ENCODE measurements around the gene RYR2. TPM values are rescaled to one million over a fixed set of nuclear protein-coding genes. Genes with fewer than 3 reads are reported as not detected.
"Not testable (repeated sequence)": the region's sequence is repeated elsewhere in the genome, so short reads cannot be mapped to it uniquely, and the experiment has no call there.

The RYR2 gene
- total and polyA plus RNA-seq, 9 donors: 2.3 to 4.7 (median 3.3) TPM

- 90% methylated on average over 5 of the region's 6 CpGs for WGBS (ENCODE audit: insufficient coverage)
- DNase-seq: no peak
- H3K27me3 ChIP-seq (ENCODE audit: control insufficient read depth, insufficient read depth, low read length): no peaks in the 10 kb centered on the region
- H3K36me3 ChIP-seq (ENCODE audit: control insufficient read depth, insufficient read depth, low read length): no peaks in the 10 kb centered on the region
- H3K9me3 ChIP-seq (replicated peaks; ENCODE audit: control insufficient read depth, low read depth, low read length): no peaks in the 10 kb centered on the region
- no peak overlapping the region for H3K27ac ChIP-seq (ENCODE audit: low read length)
- no peak overlapping the region for H3K4me3 ChIP-seq (ENCODE audit: low read length)
- H3K4me1 ChIP-seq (ENCODE audit: control insufficient read depth, insufficient read depth, low read length): no peaks in the 10 kb centered on the region
Measured at GRCh38 chr1:237342730-237343129, 300.7 kb downstream of the RYR2 start.

- Histone ChIP-seq H3K36me3 (ENCODE audit: control insufficient read depth, insufficient read depth, low read length) (no peaks in the 10 kb centered on the region), H3K4me1 (ENCODE audit: control insufficient read depth, insufficient read depth, low read length) (no peaks in the 10 kb centered on the region), H3K27ac (ENCODE audit: low read length) (no peak overlapping the region), H3K9me3 (replicated peaks; ENCODE audit: control insufficient read depth, low read depth, low read length) (no peaks in the 10 kb centered on the region), H3K4me3 (ENCODE audit: low read length) (no peak overlapping the region), H3K27me3 (ENCODE audit: control insufficient read depth, insufficient read depth, low read length) (no peaks in the 10 kb centered on the region)
- no peak for DNase-seq
- WGBS (ENCODE audit: insufficient coverage): no CpG with 5 or more reads among the region's 3 CpGs
Measured at GRCh38 chr1:237352747-237353146, 310.8 kb downstream of the RYR2 start.

GRCh38 chr1:237353918-237354317 is 311.9 kb downstream of the RYR2 start:
- Histone ChIP-seq H3K4me1 (ENCODE audit: control insufficient read depth, insufficient read depth, low read length) (no peaks in the 10 kb centered on the region), H3K27ac (ENCODE audit: low read length) (no peak overlapping the region), H3K9me3 (replicated peaks; ENCODE audit: control insufficient read depth, low read depth, low read length) (no peaks in the 10 kb centered on the region), H3K36me3 (ENCODE audit: control insufficient read depth, insufficient read depth, low read length) (no peaks in the 10 kb centered on the region), H3K4me3 (ENCODE audit: low read length) (no peak overlapping the region), H3K27me3 (ENCODE audit: control insufficient read depth, insufficient read depth, low read length) (no peaks in the 10 kb centered on the region)
- WGBS (ENCODE audit: insufficient coverage): no CpG with 5 or more reads among the region's 4 CpGs
- DNase-seq: no peak

- Histone ChIP-seq H3K4me3 (ENCODE audit: low read length) (no peak overlapping the region), H3K36me3 (ENCODE audit: control insufficient read depth, insufficient read depth, low read length) (no peaks in the 10 kb centered on the region), H3K27me3 (ENCODE audit: control insufficient read depth, insufficient read depth, low read length) (no peaks in the 10 kb centered on the region), H3K27ac (ENCODE audit: low read length) (no peak overlapping the region), H3K9me3 (replicated peaks; ENCODE audit: control insufficient read depth, low read depth, low read length) (no peaks in the 10 kb centered on the region), H3K4me1 (ENCODE audit: control insufficient read depth, insufficient read depth, low read length) (no peaks in the 10 kb centered on the region)
- no peak for DNase-seq
- no CpG with 5 or more reads among the region's 1 CpG for WGBS (ENCODE audit: insufficient coverage)
Measured at GRCh38 chr1:237355022-237355421, 313.0 kb downstream of the RYR2 start.

GRCh38 chr1:237358555-237358954 is 316.6 kb downstream of the RYR2 start:
- H3K4me1 ChIP-seq (ENCODE audit: control insufficient read depth, insufficient read depth, low read length): no peaks in the 10 kb centered on the region
- no peak overlapping the region for H3K4me3 ChIP-seq (ENCODE audit: low read length)
- H3K36me3 ChIP-seq (ENCODE audit: control insufficient read depth, insufficient read depth, low read length): no peaks in the 10 kb centered on the region
- H3K27me3 ChIP-seq (ENCODE audit: control insufficient read depth, insufficient read depth, low read length): no peaks in the 10 kb centered on the region
- no peaks in the 10 kb centered on the region for H3K9me3 ChIP-seq (replicated peaks; ENCODE audit: control insufficient read depth, low read depth, low read length)
- no peak overlapping the region for H3K27ac ChIP-seq (ENCODE audit: low read length)
- WGBS (ENCODE audit: insufficient coverage): 69% methylated on average over 1 of the region's 1 CpG
- DNase-seq: no peak

GRCh38 chr1:237367758-237368157 is 325.8 kb downstream of the RYR2 start:
- no peaks in the 10 kb centered on the region for H3K27me3 ChIP-seq (ENCODE audit: control insufficient read depth, insufficient read depth, low read length)
- H3K4me3 ChIP-seq (ENCODE audit: low read length): no peak overlapping the region
- no peaks in the 10 kb centered on the region for H3K4me1 ChIP-seq (ENCODE audit: control insufficient read depth, insufficient read depth, low read length)
- H3K27ac ChIP-seq (ENCODE audit: low read length): no peak overlapping the region
- H3K9me3 ChIP-seq (replicated peaks; ENCODE audit: control insufficient read depth, low read depth, low read length): no peaks in the 10 kb centered on the region
- no peak for DNase-seq
- WGBS (ENCODE audit: insufficient coverage): 81% methylated on average over 2 of the region's 2 CpGs
- no peaks in the 10 kb centered on the region for H3K36me3 ChIP-seq (ENCODE audit: control insufficient read depth, insufficient read depth, low read length)

- not testable (repeated sequence) for H3K36me3 ChIP-seq (ENCODE audit: control insufficient read depth, insufficient read depth, low read length); H3K27me3 ChIP-seq (ENCODE audit: control insufficient read depth, insufficient read depth, low read length); H3K27ac ChIP-seq (ENCODE audit: low read length); DNase-seq; H3K4me3 ChIP-seq (ENCODE audit: low read length); H3K9me3 ChIP-seq (replicated peaks; ENCODE audit: control insufficient read depth, low read depth, low read length); H3K4me1 ChIP-seq (ENCODE audit: control insufficient read depth, insufficient read depth, low read length)
- no CpG with 5 or more reads among the region's 3 CpGs for WGBS (ENCODE audit: insufficient coverage)
Measured at GRCh38 chr1:237371477-237371876, 329.5 kb downstream of the RYR2 start.

- no peak overlapping the region for H3K4me3 ChIP-seq (ENCODE audit: low read length)
- H3K4me1 ChIP-seq (ENCODE audit: control insufficient read depth, insufficient read depth, low read length): peaks cover 3% of the 10 kb centered on the region
- DNase-seq: peak; percentile 92
- H3K27me3 ChIP-seq (ENCODE audit: control insufficient read depth, insufficient read depth, low read length): no peaks in the 10 kb centered on the region
- peak overlapping the region; percentile 5 for H3K27ac ChIP-seq (ENCODE audit: low read length)
- WGBS (ENCODE audit: insufficient coverage): 30% methylated on average over 2 of the region's 3 CpGs
- H3K9me3 ChIP-seq (replicated peaks; ENCODE audit: control insufficient read depth, low read depth, low read length): no peaks in the 10 kb centered on the region
- H3K36me3 ChIP-seq (ENCODE audit: control insufficient read depth, insufficient read depth, low read length): no peaks in the 10 kb centered on the region
Measured at GRCh38 chr1:237383791-237384190, 341.8 kb downstream of the RYR2 start.

GRCh38 chr1:237384213-237384612 is 342.2 kb downstream of the RYR2 start:
- no peak for DNase-seq
- H3K9me3 ChIP-seq (replicated peaks; ENCODE audit: control insufficient read depth, low read depth, low read length): no peaks in the 10 kb centered on the region
- H3K27ac ChIP-seq (ENCODE audit: low read length): peak overlapping the region; percentile 35
- H3K27me3 ChIP-seq (ENCODE audit: control insufficient read depth, insufficient read depth, low read length): no peaks in the 10 kb centered on the region
- peaks cover 3% of the 10 kb centered on the region for H3K4me1 ChIP-seq (ENCODE audit: control insufficient read depth, insufficient read depth, low read length)
- H3K4me3 ChIP-seq (ENCODE audit: low read length): no peak overlapping the region
- 33% methylated on average over 2 of the region's 6 CpGs for WGBS (ENCODE audit: insufficient coverage)
- H3K36me3 ChIP-seq (ENCODE audit: control insufficient read depth, insufficient read depth, low read length): no peaks in the 10 kb centered on the region

GRCh38 chr1:237386362-237387143 is 344.6 kb downstream of the RYR2 start:
- 93% methylated on average over 3 of the region's 8 CpGs for WGBS (ENCODE audit: insufficient coverage)

GRCh38 chr1:237387144-237387505 is 345.1 kb downstream of the RYR2 start:
- Histone ChIP-seq H3K36me3 (ENCODE audit: control insufficient read depth, insufficient read depth, low read length) (no peaks in the 10 kb centered on the region), H3K4me1 (ENCODE audit: control insufficient read depth, insufficient read depth, low read length) (peaks cover 3% of the 10 kb centered on the region), H3K27me3 (ENCODE audit: control insufficient read depth, insufficient read depth, low read length) (no peaks in the 10 kb centered on the region), H3K27ac (ENCODE audit: low read length) (no peak overlapping the region), H3K9me3 (replicated peaks; ENCODE audit: control insufficient read depth, low read depth, low read length) (no peaks in the 10 kb centered on the region), H3K4me3 (ENCODE audit: low read length) (no peak overlapping the region)
- 89% methylated on average over 1 of the region's 5 CpGs for WGBS (ENCODE audit: insufficient coverage)
- DNase-seq: no peak

More at GRCh38 chr1:237386362-237387143, 344.6 kb downstream of the RYR2 start:
- Histone ChIP-seq H3K4me1 (ENCODE audit: control insufficient read depth, insufficient read depth, low read length) (peaks cover 3% of the 10 kb centered on the region), H3K27ac (ENCODE audit: low read length) (no peak overlapping the region), H3K36me3 (ENCODE audit: control insufficient read depth, insufficient read depth, low read length) (no peaks in the 10 kb centered on the region), H3K27me3 (ENCODE audit: control insufficient read depth, insufficient read depth, low read length) (no peaks in the 10 kb centered on the region), H3K9me3 (replicated peaks; ENCODE audit: control insufficient read depth, low read depth, low read length) (no peaks in the 10 kb centered on the region), H3K4me3 (ENCODE audit: low read length) (no peak overlapping the region)
- DNase-seq: peak; percentile 53
